Sigmoid colon (tissue), 3 donors: Measurements from ENCODE around the gene SLC51A.

Source experiments
- CTCF ChIP-seq, 4 experiments: fragments of 450-650 bp in 3 of 4; fragments of 200-600 bp in 1 of 4; IDR thresholded peaks; one replicate each; pipeline ENCODE4 v1.5.1; 2016 to 2019; ENCODE audit warnings: antibody characterized with exemption in 4 of 4, mild to moderate bottlenecking in 3 of 4, moderate library complexity in 2 of 4
- POLR2A ChIP-seq, 2 donors: fragments of 450-650 bp; IDR thresholded peaks; one replicate each; pipeline ENCODE4 v1.6.1; 2016; ENCODE audit warnings: antibody characterized with exemption in 2 of 2, mild to moderate bottlenecking in 2 of 2, moderate library complexity in 2 of 2

DNA sequence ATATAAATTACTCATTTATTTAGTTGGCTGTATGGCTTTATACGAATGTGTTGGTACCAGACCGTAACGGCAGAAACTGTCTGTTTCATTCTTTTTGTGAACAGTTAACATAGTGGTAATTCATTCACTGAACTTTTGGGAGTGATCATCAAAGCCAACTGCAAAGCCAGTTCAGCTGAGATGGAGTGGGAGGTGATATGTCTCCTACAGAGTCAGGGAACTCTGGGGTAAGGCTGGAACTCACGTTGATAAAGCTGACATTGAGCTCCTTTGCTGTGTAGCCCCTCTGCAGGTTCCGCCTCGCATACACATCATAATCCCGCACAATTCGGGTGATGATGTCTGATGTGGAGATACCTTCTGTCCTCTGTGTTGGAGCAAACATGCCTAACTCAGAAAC lies 25.4 kb downstream of the SLC51A start:
- TF ChIP-seq CTCF (IDR thresholded peaks at IDR 0.05) (no peak), POLR2A (IDR thresholded peaks at IDR 0.05) (no peak)
